ENCODE data around the gene NAALADL2.

DNA sequence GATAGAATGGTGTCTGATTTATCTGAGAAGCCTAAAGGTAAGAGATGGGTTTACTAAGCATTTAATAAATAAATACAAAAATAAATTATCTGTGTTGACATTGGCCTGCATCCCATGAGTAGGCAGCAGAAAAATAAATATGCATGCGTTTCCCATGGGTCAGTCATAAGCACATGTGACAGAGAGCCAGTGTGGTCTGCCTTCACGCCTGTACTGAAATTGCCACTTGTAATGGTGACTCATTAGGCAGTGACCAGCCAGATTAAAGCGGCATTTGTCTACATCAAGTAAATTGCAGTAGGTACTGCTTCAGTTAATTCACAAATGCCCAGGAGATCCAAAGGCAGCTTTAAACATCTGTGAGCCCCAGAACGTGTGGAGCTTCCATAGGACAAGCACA, 399.6 kb downstream of the NAALADL2 start:
- TF ChIP-seq CTCF (IDR thresholded peaks at IDR 0.05): no peak
- no peak for TF ChIP-seq POLR2A (IDR thresholded peaks at IDR 0.05)

Data from uterus (tissue), 2 donors.